Activated CD8-positive, alpha-beta memory T cell treated with anti-CD3 and anti-CD28 coated beads, Interleukin-2, amount 50 U/mL, for 1 hour (primary cell): ENCODE measurements around the gene CIAO1.
"Not testable (repeated sequence)": the region's sequence is repeated elsewhere in the genome, so short reads cannot be mapped to it uniquely, and the experiment has no call there.

ENCODE experiments used
- DNase-seq: peaks from one replicate; pipeline ENCODE4 v3.0.0-alpha.2; 2020; ENCODE audit errors: extremely low read depth

Gene CIAO1

GRCh38 chr2:96249654-96250053, 16.4 kb upstream of the CIAO1 start:
- DNase-seq = no peak

GRCh38 chr2:96250188-96250587, 15.8 kb upstream of the CIAO1 start:
- no peak for DNase-seq

- DNase-seq = no peak
Observed at GRCh38 chr2:96251721-96252292, 14.2 kb upstream of the CIAO1 start.

- DNase-seq = no peak
Observed at GRCh38 chr2:96252526-96252925, 13.5 kb upstream of the CIAO1 start.

- no peak for DNase-seq
Observed at GRCh38 chr2:96253006-96253405, 13.0 kb upstream of the CIAO1 start.

- no peak for DNase-seq
Observed at GRCh38 chr2:96254571-96254970, 11.5 kb upstream of the CIAO1 start.

GRCh38 chr2:96256611-96257113, 9.4 kb upstream of the CIAO1 start:
- no peak for DNase-seq

- not testable (repeated sequence) for DNase-seq
Observed at GRCh38 chr2:96257744-96258143, 8.3 kb upstream of the CIAO1 start.

- DNase-seq = no peak
Observed at GRCh38 chr2:96258166-96259022, 7.6 kb upstream of the CIAO1 start.

GRCh38 chr2:96259497-96259921, 6.5 kb upstream of the CIAO1 start:
- no peak for DNase-seq

- DNase-seq = no peak
Observed at GRCh38 chr2:96260387-96261260, 5.4 kb upstream of the CIAO1 start.

GRCh38 chr2:96261328-96262003, 4.6 kb upstream of the CIAO1 start:
- no peak for DNase-seq

GRCh38 chr2:96262306-96262705, 3.7 kb upstream of the CIAO1 start:
- DNase-seq = no peak

- DNase-seq = no peak
Observed at GRCh38 chr2:96264086-96264485, 1.9 kb upstream of the CIAO1 start.

GRCh38 chr2:96264656-96265348, 1.2 kb upstream of the CIAO1 start:
- DNase-seq = no peak

GRCh38 chr2:96265349-96265839, 631 bp upstream of the CIAO1 start:
- DNase-seq = no peak

GRCh38 chr2:96267159-96267971, 1.3 kb downstream of the CIAO1 start:
- DNase-seq = no peak

GRCh38 chr2:96271995-96272394, 6.0 kb downstream of the CIAO1 start:
- no peak for DNase-seq

GRCh38 chr2:96273763-96274162, 7.7 kb downstream of the CIAO1 start:
- no peak for DNase-seq
